K562 (cell line): Measurements from ENCODE around the gene COPE. TPM values are rescaled to one million over a fixed set of nuclear protein-coding genes. Genes with fewer than 3 reads are reported as not detected.

Experiments
- ATF1 ChIP-seq, 2 experiments: fragments of 450-650 bp in 1 of 2; IDR thresholded peaks; 2 replicates each; pipeline ENCODE4 v1.6.1; 2016; ENCODE audit warnings: missing compliant biosample characterization in 1 of 2, missing genetic modification characterization in 1 of 2
- DPF2 ChIP-seq: fragments of 450-650 bp; IDR thresholded peaks from 2 replicates; pipeline ENCODE4 v1.6.1; 2016
- E2F6 ChIP-seq, 2 experiments: IDR thresholded peaks; 2 replicates each; pipeline ENCODE4 v1.6.1; 2011; ENCODE audit warnings: borderline replicate concordance in 1 of 2, control low read depth in 1 of 2, low read depth in 1 of 2, low read length in 1 of 2, mild to moderate bottlenecking in 1 of 2, mixed read lengths in 1 of 2, moderate library complexity in 1 of 2; ENCODE audit not compliant: insufficient read depth in 1 of 2, insufficient read length in 1 of 2, poor library complexity in 1 of 2, severe bottlenecking in 1 of 2; ENCODE audit errors: extremely low read depth in 1 of 2
- ELF2 ChIP-seq: fragments of 250-450 bp; sonication (Bioruptor Pico); IDR thresholded peaks from 2 replicates; pipeline ENCODE4 v1.5.0; 2021; ENCODE audit warnings: mild to moderate bottlenecking
- GABPB1 ChIP-seq: sonication (generic); formaldehyde crosslinking; IDR thresholded peaks from 2 replicates; pipeline ENCODE4 v1.8.0; 2022; ENCODE audit warnings: mild to moderate bottlenecking, missing genetic modification reagents
- GTF2A2 ChIP-seq: IDR thresholded peaks from 2 replicates; pipeline ENCODE4 v1.6.1; 2016; ENCODE audit warnings: mild to moderate bottlenecking, missing genetic modification characterization, missing compliant biosample characterization
- KLF16 ChIP-seq: IDR thresholded peaks from 2 replicates; pipeline ENCODE4 v1.6.1; 2016; ENCODE audit warnings: antibody characterized with exemption
- MTF1 ChIP-seq: fragments of 250-450 bp; sonication (Bioruptor Pico); IDR thresholded peaks from 2 replicates; pipeline ENCODE4 v1.9.0; 2021; ENCODE audit warnings: moderate library complexity, mild to moderate bottlenecking, inconsistent platforms, borderline replicate concordance
- NRF1 ChIP-seq, 2 experiments: fragments of 450-650 bp; IDR thresholded peaks in 1 of 2; conservative IDR thresholded peaks in 1 of 2; 2 replicates each; pipeline ENCODE4 v1.6.1; 2014; ENCODE audit warnings: mild to moderate bottlenecking in 2 of 2
- PHF21A ChIP-seq: fragments of 450-650 bp; IDR thresholded peaks from 2 replicates; pipeline ENCODE4 v1.6.1; 2017; ENCODE audit warnings: low read depth, borderline replicate concordance
- SOX6 ChIP-seq: fragments of 450-650 bp; IDR thresholded peaks from 2 replicates; pipeline ENCODE4 v1.6.1; 2014; ENCODE audit warnings: mild to moderate bottlenecking
- TAL1 ChIP-seq: fragments of 450-650 bp; IDR thresholded peaks from 2 replicates; pipeline ENCODE4 v1.6.1; 2016; ENCODE audit warnings: mild to moderate bottlenecking
- YY1 ChIP-seq, 3 experiments: IDR thresholded peaks; 2 replicates each; pipeline ENCODE4 v1.6.1; 2011; ENCODE audit warnings: low read length in 2 of 3, mild to moderate bottlenecking in 2 of 3, moderate library complexity in 2 of 3, borderline replicate concordance in 1 of 3, control low read depth in 1 of 3, low read depth in 1 of 3; ENCODE audit not compliant: insufficient read depth in 3 of 3, insufficient replicate concordance in 2 of 3, control insufficient read depth in 1 of 3, insufficient read length in 1 of 3; ENCODE audit errors: extremely low read depth in 1 of 3
- ZNF146 ChIP-seq: IDR thresholded peaks from one replicate; pipeline ENCODE4 v1.6.1; 2018; ENCODE audit warnings: missing compliant biosample characterization; ENCODE audit not compliant: unreplicated experiment
- polyA plus RNA-seq, 8 experiments: library from polyadenylated mRNA; depleted of rRNA in 4 of 8; stranded (reverse) in 5 of 8; unstranded in 3 of 8; fragments of >200 nt; fragmentation: Nextera tagmentation in 2 of 8; fragmentation: Illumina TruSeq in 1 of 8; extraction: Ambion mirVana in 2 of 8; extraction: Trizol in 1 of 8; gene quantifications; 2 replicates each; pipeline versions ENCODE4 v1.2.1 to v1.2.3, GENCODE V29; 2011 to 2014; ENCODE audit warnings: inconsistent platforms in 1 of 8, missing spikeins in 1 of 8
- total RNA-seq, 7 experiments: library from RNA; depleted of rRNA in 6 of 7; stranded (reverse); fragments of >200 nt in 6 of 7; fragmentation: Illumina TruSeq in 2 of 7; extraction: Trizol in 2 of 7; gene quantifications; 2 replicates each; pipeline versions ENCODE4 v1.2.1 to v1.2.3, GENCODE V29; 2011 to 2021; ENCODE audit warnings: low replicate concordance in 1 of 7
- TF ChIP-seq, protein P1 (sequence below): fragments of 250-450 bp; sonication (Bioruptor Pico); IDR thresholded peaks from 2 replicates; pipeline ENCODE4 v1.8.0; 2021; ENCODE audit warnings: borderline replicate concordance, mild to moderate bottlenecking, moderate library complexity; ENCODE audit not compliant: poor library complexity, severe bottlenecking
- TF ChIP-seq, protein P2 (sequence below): fragments of 450-650 bp; formaldehyde crosslinking; IDR thresholded peaks from 2 replicates; pipeline ENCODE4 v1.4.0; 2022; ENCODE audit warnings: missing genetic modification characterization
- TF ChIP-seq, protein P3 (sequence below): fragments of 450-650 bp; IDR thresholded peaks from 2 replicates; pipeline ENCODE4 v1.7.1; 2018; ENCODE audit warnings: mild to moderate bottlenecking, low read depth; ENCODE audit not compliant: partially characterized antibody
- TF ChIP-seq, protein P4 (sequence below): fragments of 250-450 bp; sonication (Bioruptor Pico); IDR thresholded peaks from 2 replicates; pipeline ENCODE4 v1.8.0; 2021; ENCODE audit warnings: moderate library complexity, mild to moderate bottlenecking, inconsistent platforms
- TF ChIP-seq, protein P5 (sequence below): fragments of 250-450 bp; sonication (Bioruptor Pico); IDR thresholded peaks from 2 replicates; pipeline ENCODE4 v1.8.0; 2021; ENCODE audit warnings: moderate library complexity, mild to moderate bottlenecking, inconsistent platforms

COPE gene
- total and polyA plus RNA-seq, 9 of the 15 experiments (the other 6 are each of a cell fraction or from before 2014, with no cell fraction given), result 5.8 to 273 (median 147) TPM

GRCh38 chr19:18932216-18932841 is 13.1 kb upstream of the COPE start (continued):
- TF ChIP-seq, protein P1, sequence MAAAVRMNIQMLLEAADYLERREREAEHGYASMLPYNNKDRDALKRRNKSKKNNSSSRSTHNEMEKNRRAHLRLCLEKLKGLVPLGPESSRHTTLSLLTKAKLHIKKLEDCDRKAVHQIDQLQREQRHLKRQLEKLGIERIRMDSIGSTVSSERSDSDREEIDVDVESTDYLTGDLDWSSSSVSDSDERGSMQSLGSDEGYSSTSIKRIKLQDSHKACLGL (CRISPR knock-in tag), result no peak
- TF ChIP-seq MTF1 (no peak), TAL1 (no peak), DPF2 (no peak), YY1 (IDR thresholded peaks at IDR 0.05; ENCODE audit: borderline replicate concordance in 1 of 3, control insufficient read depth in 1 of 3, extremely low read depth in 1 of 3, insufficient read depth in 3 of 3, insufficient read length in 1 of 3, insufficient replicate concordance in 2 of 3, low read depth in 1 of 3, low read length in 2 of 3) (no peak), NRF1 (conservative IDR thresholded peaks at IDR 0.05 in 1 of 2, IDR thresholded peaks at IDR 0.05 in 1 of 2) (peak; percentile 22 to 51; a peak in 3 of 4 replicates), KLF16 (no peak), PHF21A (peak; percentile 44; the same call in 1 of the 2 replicates), ATF1 (CRISPR knock-in tag; IDR thresholded peaks at IDR 0.05) (no peak), ATF1 (tag; IDR thresholded peaks at IDR 0.05) (peak; percentile 30; the same call in 1 of the 2 replicates), ZNF146 (CRISPR knock-in tag) (no peak), GTF2A2 (tag) (no peak), ELF2 (CRISPR knock-in tag) (no peak), SOX6 (no peak), E2F6 (IDR thresholded peaks at IDR 0.05; ENCODE audit: borderline replicate concordance in 1 of 2, extremely low read depth in 1 of 2, insufficient read depth in 1 of 2, insufficient read length in 1 of 2, low read depth in 1 of 2, low read length in 1 of 2, poor library complexity in 1 of 2, severe bottlenecking in 1 of 2) (no peak), GABPB1 (CRISPR knock-in tag) (0 out of 2 replicates have a peak, but pooled peaks have one; percentile 15)
- TF ChIP-seq, protein P2, sequence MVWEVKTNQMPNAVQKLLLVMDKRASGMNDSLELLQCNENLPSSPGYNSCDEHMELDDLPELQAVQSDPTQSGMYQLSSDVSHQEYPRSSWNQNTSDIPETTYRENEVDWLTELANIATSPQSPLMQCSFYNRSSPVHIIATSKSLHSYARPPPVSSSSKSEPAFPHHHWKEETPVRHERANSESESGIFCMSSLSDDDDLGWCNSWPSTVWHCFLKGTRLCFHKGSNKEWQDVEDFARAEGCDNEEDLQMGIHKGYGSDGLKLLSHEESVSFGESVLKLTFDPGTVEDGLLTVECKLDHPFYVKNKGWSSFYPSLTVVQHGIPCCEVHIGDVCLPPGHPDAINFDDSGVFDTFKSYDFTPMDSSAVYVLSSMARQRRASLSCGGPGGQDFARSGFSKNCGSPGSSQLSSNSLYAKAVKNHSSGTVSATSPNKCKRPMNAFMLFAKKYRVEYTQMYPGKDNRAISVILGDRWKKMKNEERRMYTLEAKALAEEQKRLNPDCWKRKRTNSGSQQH (CRISPR knock-in tag), result 0 out of 2 replicates have a peak, but pooled peaks have one; percentile 20
- TF ChIP-seq, protein P3, sequence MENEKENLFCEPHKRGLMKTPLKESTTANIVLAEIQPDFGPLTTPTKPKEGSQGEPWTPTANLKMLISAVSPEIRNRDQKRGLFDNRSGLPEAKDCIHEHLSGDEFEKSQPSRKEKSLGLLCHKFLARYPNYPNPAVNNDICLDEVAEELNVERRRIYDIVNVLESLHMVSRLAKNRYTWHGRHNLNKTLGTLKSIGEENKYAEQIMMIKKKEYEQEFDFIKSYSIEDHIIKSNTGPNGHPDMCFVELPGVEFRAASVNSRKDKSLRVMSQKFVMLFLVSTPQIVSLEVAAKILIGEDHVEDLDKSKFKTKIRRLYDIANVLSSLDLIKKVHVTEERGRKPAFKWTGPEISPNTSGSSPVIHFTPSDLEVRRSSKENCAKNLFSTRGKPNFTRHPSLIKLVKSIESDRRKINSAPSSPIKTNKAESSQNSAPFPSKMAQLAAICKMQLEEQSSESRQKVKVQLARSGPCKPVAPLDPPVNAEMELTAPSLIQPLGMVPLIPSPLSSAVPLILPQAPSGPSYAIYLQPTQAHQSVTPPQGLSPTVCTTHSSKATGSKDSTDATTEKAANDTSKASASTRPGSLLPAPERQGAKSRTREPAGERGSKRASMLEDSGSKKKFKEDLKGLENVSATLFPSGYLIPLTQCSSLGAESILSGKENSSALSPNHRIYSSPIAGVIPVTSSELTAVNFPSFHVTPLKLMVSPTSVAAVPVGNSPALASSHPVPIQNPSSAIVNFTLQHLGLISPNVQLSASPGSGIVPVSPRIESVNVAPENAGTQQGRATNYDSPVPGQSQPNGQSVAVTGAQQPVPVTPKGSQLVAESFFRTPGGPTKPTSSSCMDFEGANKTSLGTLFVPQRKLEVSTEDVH, result no peak
- TF ChIP-seq, protein P4, sequence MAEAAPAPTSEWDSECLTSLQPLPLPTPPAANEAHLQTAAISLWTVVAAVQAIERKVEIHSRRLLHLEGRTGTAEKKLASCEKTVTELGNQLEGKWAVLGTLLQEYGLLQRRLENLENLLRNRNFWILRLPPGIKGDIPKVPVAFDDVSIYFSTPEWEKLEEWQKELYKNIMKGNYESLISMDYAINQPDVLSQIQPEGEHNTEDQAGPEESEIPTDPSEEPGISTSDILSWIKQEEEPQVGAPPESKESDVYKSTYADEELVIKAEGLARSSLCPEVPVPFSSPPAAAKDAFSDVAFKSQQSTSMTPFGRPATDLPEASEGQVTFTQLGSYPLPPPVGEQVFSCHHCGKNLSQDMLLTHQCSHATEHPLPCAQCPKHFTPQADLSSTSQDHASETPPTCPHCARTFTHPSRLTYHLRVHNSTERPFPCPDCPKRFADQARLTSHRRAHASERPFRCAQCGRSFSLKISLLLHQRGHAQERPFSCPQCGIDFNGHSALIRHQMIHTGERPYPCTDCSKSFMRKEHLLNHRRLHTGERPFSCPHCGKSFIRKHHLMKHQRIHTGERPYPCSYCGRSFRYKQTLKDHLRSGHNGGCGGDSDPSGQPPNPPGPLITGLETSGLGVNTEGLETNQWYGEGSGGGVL (CRISPR knock-in tag), result no peak
- TF ChIP-seq, protein P5, sequence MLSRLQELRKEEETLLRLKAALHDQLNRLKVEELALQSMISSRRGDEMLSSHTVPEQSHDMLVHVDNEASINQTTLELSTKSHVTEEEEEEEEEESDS (CRISPR knock-in tag), result no peak
